ENCODE results near the gene COL5A1. TPM values are rescaled to one million over a fixed set of nuclear protein-coding genes. Genes with fewer than 3 reads are reported as not detected.

COL5A1 gene
- polyA plus RNA-seq, 1 donor (not counting 4 experiments of a cell fraction or from before 2014, with no cell fraction given): 3.1 TPM

GRCh38 chr9:134760750-134761420 lies 119.3 kb downstream of the COL5A1 start:
- Histone ChIP-seq H3K9ac (ENCODE audit: control insufficient read depth, extremely low read depth, insufficient read depth, low read length) (no peak overlapping the region), H3K4me3 (ENCODE audit: control insufficient read depth in 2 of 3, extremely low read depth in 1 of 3, insufficient read depth in 2 of 3, low read depth in 1 of 3, low read length in 3 of 3) (no peak overlapping the region), H2AFZ (ENCODE audit: control insufficient read depth, low read length) (no peak overlapping the region), H4K20me1 (ENCODE audit: control insufficient read depth, extremely low read depth, insufficient read depth, low read length) (no peaks in the 10 kb centered on the region), H3K27ac (ENCODE audit: control insufficient read depth, insufficient read depth, low read length) (no peak overlapping the region), H3K4me1 (ENCODE audit: control insufficient read depth, extremely low read depth, insufficient read depth, low read length) (peaks cover 6% of the 10 kb centered on the region), H3K79me2 (ENCODE audit: control insufficient read depth, insufficient read depth, low read length) (no peaks in the 10 kb centered on the region), H3K4me2 (ENCODE audit: control insufficient read depth, extremely low read depth, insufficient read depth, low read depth, low read length) (no peak overlapping the region), H3K9me1 (ENCODE audit: control insufficient read depth, extremely low read depth, insufficient read depth, low read length) (no peaks in the 10 kb centered on the region), H3K9me3 (ENCODE audit: control insufficient read depth, low read depth, low read length) (peaks cover 5% of the 10 kb centered on the region), H3K36me3 (ENCODE audit: control insufficient read depth in 2 of 2, extremely low read depth in 1 of 2, insufficient read depth in 2 of 2, low read length in 2 of 2) (peaks cover 0 to under 1% of the 10 kb centered on the region in 2 experiments), H3K27me3 (ENCODE audit: control insufficient read depth, extremely low read depth, insufficient read depth, low read length) (no peaks in the 10 kb centered on the region)
- dilution Hi-C loops (cut with MboI; ENCODE audit: extremely low pct_ligation_motif_present, low sequenced_read_pairs): no loop called here
- FAIRE-seq (no peak), DNase-seq (ENCODE audit: low read depth, low spot score) (no peak)
- TF ChIP-seq, protein P1, sequence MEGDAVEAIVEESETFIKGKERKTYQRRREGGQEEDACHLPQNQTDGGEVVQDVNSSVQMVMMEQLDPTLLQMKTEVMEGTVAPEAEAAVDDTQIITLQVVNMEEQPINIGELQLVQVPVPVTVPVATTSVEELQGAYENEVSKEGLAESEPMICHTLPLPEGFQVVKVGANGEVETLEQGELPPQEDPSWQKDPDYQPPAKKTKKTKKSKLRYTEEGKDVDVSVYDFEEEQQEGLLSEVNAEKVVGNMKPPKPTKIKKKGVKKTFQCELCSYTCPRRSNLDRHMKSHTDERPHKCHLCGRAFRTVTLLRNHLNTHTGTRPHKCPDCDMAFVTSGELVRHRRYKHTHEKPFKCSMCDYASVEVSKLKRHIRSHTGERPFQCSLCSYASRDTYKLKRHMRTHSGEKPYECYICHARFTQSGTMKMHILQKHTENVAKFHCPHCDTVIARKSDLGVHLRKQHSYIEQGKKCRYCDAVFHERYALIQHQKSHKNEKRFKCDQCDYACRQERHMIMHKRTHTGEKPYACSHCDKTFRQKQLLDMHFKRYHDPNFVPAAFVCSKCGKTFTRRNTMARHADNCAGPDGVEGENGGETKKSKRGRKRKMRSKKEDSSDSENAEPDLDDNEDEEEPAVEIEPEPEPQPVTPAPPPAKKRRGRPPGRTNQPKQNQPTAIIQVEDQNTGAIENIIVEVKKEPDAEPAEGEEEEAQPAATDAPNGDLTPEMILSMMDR (optimal IDR thresholded peaks at IDR 0.05 in 1 of 3, IDR thresholded peaks at IDR 0.05 in 1 of 3, conservative IDR thresholded peaks at IDR 0.05 in 1 of 3; ENCODE audit: extremely low read depth in 1 of 3, insufficient read depth in 2 of 3, low read length in 3 of 3): no peak
- no peak for TF ChIP-seq EZH2 (IDR thresholded peaks at IDR 0.05; ENCODE audit: low read length)

DNA sequence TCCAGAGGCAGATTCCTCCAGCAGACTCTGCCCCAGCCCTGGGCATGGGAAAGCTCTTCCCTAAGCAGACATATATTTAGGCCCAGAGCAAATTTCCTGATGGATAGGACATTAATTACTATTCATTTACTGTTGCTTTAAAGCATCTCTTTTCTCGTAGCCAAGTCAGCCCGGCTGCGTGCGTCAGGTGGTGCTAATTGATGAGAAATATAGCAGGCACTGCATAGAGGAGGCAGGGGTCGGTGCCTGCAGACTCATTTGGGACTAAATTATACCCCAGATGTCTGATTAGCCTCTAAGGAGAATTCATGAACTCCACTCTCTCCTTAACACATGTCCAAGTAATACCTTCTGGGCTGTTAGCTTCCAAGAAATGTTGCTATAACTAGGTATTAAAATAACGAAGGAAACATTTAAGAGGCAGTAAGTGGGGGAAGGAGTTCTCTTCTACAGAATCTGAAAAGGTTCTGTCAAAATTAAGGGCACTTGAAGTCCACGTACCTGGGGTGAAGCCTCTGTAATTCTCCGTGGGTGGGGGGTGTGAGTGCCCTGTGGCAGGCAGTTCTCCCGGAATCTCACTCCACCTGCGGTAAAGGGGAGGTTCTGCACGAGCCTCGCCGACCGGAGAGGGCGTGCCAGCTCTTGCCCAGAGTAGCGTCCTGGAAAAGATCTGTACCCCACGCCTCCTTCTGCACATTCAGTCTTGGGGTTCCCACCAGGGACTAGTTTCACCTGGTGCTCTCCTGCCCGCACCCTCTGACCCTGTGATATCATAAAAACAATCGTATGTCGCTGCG lies 123.1 kb downstream of the COL5A1 start:
- FAIRE-seq (no peak), DNase-seq (ENCODE audit: low read depth, low spot score) (no peak)
- peaks cover 0 to 2% of the 10 kb centered on the region in 2 experiments for H3K36me3 ChIP-seq (ENCODE audit: control insufficient read depth in 2 of 2, extremely low read depth in 1 of 2, insufficient read depth in 2 of 2, low read length in 2 of 2)
- dilution Hi-C loops (cut with MboI; ENCODE audit: extremely low pct_ligation_motif_present, low sequenced_read_pairs): no loop called here
- no peaks in the 10 kb centered on the region for H3K9me1 ChIP-seq (ENCODE audit: control insufficient read depth, extremely low read depth, insufficient read depth, low read length)
- TF ChIP-seq, protein P1 (optimal IDR thresholded peaks at IDR 0.05 in 1 of 3, IDR thresholded peaks at IDR 0.05 in 1 of 3, conservative IDR thresholded peaks at IDR 0.05 in 1 of 3; ENCODE audit: extremely low read depth in 1 of 3, insufficient read depth in 2 of 3, low read length in 3 of 3): peak in 2 of 3 experiments; percentile 14 to 20
- TF ChIP-seq EZH2 (IDR thresholded peaks at IDR 0.05; ENCODE audit: low read length): no peak
- no peak overlapping the region for H3K9ac ChIP-seq (ENCODE audit: control insufficient read depth, extremely low read depth, insufficient read depth, low read length)
- no peak overlapping the region for H3K27ac ChIP-seq (ENCODE audit: control insufficient read depth, insufficient read depth, low read length)
- H2AFZ ChIP-seq (ENCODE audit: control insufficient read depth, low read length): no peak overlapping the region
- no peaks in the 10 kb centered on the region for H3K27me3 ChIP-seq (ENCODE audit: control insufficient read depth, extremely low read depth, insufficient read depth, low read length)
- no peak overlapping the region for H3K4me2 ChIP-seq (ENCODE audit: control insufficient read depth, extremely low read depth, insufficient read depth, low read depth, low read length)
- H3K4me3 ChIP-seq (ENCODE audit: control insufficient read depth in 2 of 3, extremely low read depth in 1 of 3, insufficient read depth in 2 of 3, low read depth in 1 of 3, low read length in 3 of 3): no peak overlapping the region
- H3K79me2 ChIP-seq (ENCODE audit: control insufficient read depth, insufficient read depth, low read length): no peaks in the 10 kb centered on the region
- no peaks in the 10 kb centered on the region for H4K20me1 ChIP-seq (ENCODE audit: control insufficient read depth, extremely low read depth, insufficient read depth, low read length)
- peaks cover 6% of the 10 kb centered on the region for H3K4me1 ChIP-seq (ENCODE audit: control insufficient read depth, extremely low read depth, insufficient read depth, low read length)
- peaks cover 5% of the 10 kb centered on the region for H3K9me3 ChIP-seq (ENCODE audit: control insufficient read depth, low read depth, low read length)
